OCI-LY1 (cell line): Measurements from ENCODE around the gene MTAP.

Source experiments
- H2AFZ ChIP-seq: fragments of 200-600 bp; sonication (generic), shearing (Covaris generic); 2 replicates; pipeline ENCODE4 v1.6.0; 2014; ENCODE audit warnings: antibody characterized with exemption, mild to moderate bottlenecking, low read length
- H3F3A ChIP-seq: fragments of 200-600 bp; sonication (generic), shearing (Covaris generic); 2 replicates; pipeline ENCODE4 v1.6.0; 2014; ENCODE audit warnings: mild to moderate bottlenecking, antibody characterized with exemption, low read length, moderate library complexity; ENCODE audit not compliant: insufficient read depth
- H3K27ac ChIP-seq: fragments of 200-600 bp; sonication (generic); 2 replicates; pipeline ENCODE4 v1.5.1; 2014; ENCODE audit warnings: low read length, mixed run types, mild to moderate bottlenecking, low read depth; ENCODE audit not compliant: poor library complexity, severe bottlenecking
- H3K27me3 ChIP-seq: fragments of 200-600 bp; sonication (generic); 2 replicates; pipeline ENCODE4 v1.6.0; 2014; ENCODE audit warnings: antibody characterized with exemption, mild to moderate bottlenecking, low read length, moderate library complexity; ENCODE audit not compliant: insufficient read depth
- H3K36me3 ChIP-seq: fragments of 200-600 bp; sonication (generic); 2 replicates; pipeline ENCODE4 v1.6.1; 2014; ENCODE audit warnings: mild to moderate bottlenecking, antibody characterized with exemption, low read length, moderate library complexity, mixed read lengths; ENCODE audit not compliant: insufficient read depth
- H3K4me1 ChIP-seq: fragments of 200-600 bp; sonication (generic); 2 replicates; pipeline ENCODE4 v1.5.1; 2014; ENCODE audit warnings: mild to moderate bottlenecking, low read length, moderate library complexity; ENCODE audit not compliant: insufficient read depth, severe bottlenecking
- H3K4me2 ChIP-seq: fragments of 200-600 bp; sonication (generic), shearing (Covaris generic); 2 replicates; pipeline ENCODE4 v1.6.1; 2014; ENCODE audit warnings: low read length
- H3K4me3 ChIP-seq: fragments of 200-600 bp; sonication (generic); 2 replicates; pipeline ENCODE4 v1.5.1; 2014; ENCODE audit warnings: low read length, low read depth, mild to moderate bottlenecking, mixed read lengths; ENCODE audit not compliant: poor library complexity, severe bottlenecking
- H3K79me2 ChIP-seq: fragments of 200-600 bp; shearing (Covaris generic); 2 replicates; pipeline ENCODE4 v1.6.1; 2016; ENCODE audit warnings: mixed run types, low read length, mixed read lengths; ENCODE audit not compliant: insufficient read depth
- H3K9ac ChIP-seq: fragments of 200-600 bp; sonication (generic), shearing (Covaris generic); 2 replicates; pipeline ENCODE4 v1.6.1; 2014; ENCODE audit warnings: mild to moderate bottlenecking, low read length, mixed read lengths
- H3K9me2 ChIP-seq: fragments of 200-600 bp; sonication (generic), shearing (Covaris generic); 2 replicates; pipeline ENCODE4 v1.6.1; 2014; ENCODE audit warnings: low read depth, mild to moderate bottlenecking, low read length, mixed read lengths
- H3K9me3 ChIP-seq: fragments of 200-600 bp; shearing (Covaris generic); 2 replicates; pipeline ENCODE4 v1.6.1; 2014; ENCODE audit warnings: low read length, mixed read lengths
- H4K20me1 ChIP-seq: fragments of 200-600 bp; sonication (generic), shearing (Covaris generic); 2 replicates; pipeline ENCODE4 v1.6.0; 2016; ENCODE audit warnings: mild to moderate bottlenecking, low read length; ENCODE audit not compliant: insufficient read depth
- CTCF ChIP-seq: fragments of 200-600 bp; sonication (generic), shearing (Covaris generic); IDR thresholded peaks from 2 replicates; pipeline ENCODE4 v1.5.1; 2017; ENCODE audit warnings: mild to moderate bottlenecking, antibody characterized with exemption, low read length, moderate library complexity, mixed read lengths
- EZH2 ChIP-seq: fragments of 200-600 bp; sonication (generic), shearing (Covaris generic); IDR thresholded peaks from 2 replicates; pipeline ENCODE4 v1.8.0; 2017; ENCODE audit warnings: borderline replicate concordance, mixed run types, mild to moderate bottlenecking, antibody characterized with exemption, low read length, moderate library complexity, mixed read lengths

Gene MTAP

GRCh38 chr9:21777701-21778100 is 24.7 kb upstream of the MTAP start:
- Histone ChIP-seq H3K9ac (no peak overlapping the region), H3K4me3 (no peak overlapping the region), H3K27ac (no peak overlapping the region), H3K9me2 (no peaks in the 10 kb centered on the region), H3K36me3 (no peaks in the 10 kb centered on the region), H3K27me3 (no peaks in the 10 kb centered on the region), H3K9me3 (no peaks in the 10 kb centered on the region), H2AFZ (no peak overlapping the region), H3K4me2 (no peak overlapping the region), H4K20me1 (no peaks in the 10 kb centered on the region), H3K79me2 (no peaks in the 10 kb centered on the region), H3F3A (no peaks in the 10 kb centered on the region), H3K4me1 (no peaks in the 10 kb centered on the region)
- TF ChIP-seq CTCF (no peak), EZH2 (no peak)

- Histone ChIP-seq H3K27ac (no peak overlapping the region), H3K9ac (no peak overlapping the region), H2AFZ (no peak overlapping the region), H3K4me2 (no peak overlapping the region), H3K27me3 (no peaks in the 10 kb centered on the region), H3K4me3 (no peak overlapping the region), H3F3A (no peaks in the 10 kb centered on the region), H3K9me2 (no peaks in the 10 kb centered on the region), H3K79me2 (no peaks in the 10 kb centered on the region), H3K9me3 (no peaks in the 10 kb centered on the region), H3K4me1 (no peaks in the 10 kb centered on the region), H4K20me1 (no peaks in the 10 kb centered on the region), H3K36me3 (no peaks in the 10 kb centered on the region)
- TF ChIP-seq EZH2 = no peak
These were observed 24.1 kb upstream of the MTAP start for GRCh38 chr9:21778304-21778703.

- Histone ChIP-seq H3K9me2 (no peaks in the 10 kb centered on the region), H4K20me1 (no peaks in the 10 kb centered on the region), H2AFZ (no peak overlapping the region), H3K9me3 (no peaks in the 10 kb centered on the region), H3K4me1 (no peaks in the 10 kb centered on the region), H3K4me3 (no peak overlapping the region), H3K27me3 (no peaks in the 10 kb centered on the region), H3K36me3 (no peaks in the 10 kb centered on the region), H3K9ac (no peak overlapping the region), H3K4me2 (no peak overlapping the region), H3K27ac (no peak overlapping the region), H3F3A (no peaks in the 10 kb centered on the region), H3K79me2 (no peaks in the 10 kb centered on the region)
- TF ChIP-seq EZH2 (no peak), CTCF (no peak)
These were observed 23.0 kb upstream of the MTAP start for GRCh38 chr9:21779397-21779796.

GRCh38 chr9:21781656-21782055 is 20.8 kb upstream of the MTAP start:
- no peaks in the 10 kb centered on the region for H3K9me3 ChIP-seq
- TF ChIP-seq CTCF = no peak
- TF ChIP-seq EZH2 = no peak
- no peak overlapping the region for H3K9ac ChIP-seq
- H3K36me3 ChIP-seq = no peaks in the 10 kb centered on the region
- H2AFZ ChIP-seq = no peak overlapping the region
- no peak overlapping the region for H3K4me3 ChIP-seq
- H3K4me2 ChIP-seq = no peak overlapping the region
- no peaks in the 10 kb centered on the region for H3K4me1 ChIP-seq
- no peaks in the 10 kb centered on the region for H3K79me2 ChIP-seq
- H3K27ac ChIP-seq = no peak overlapping the region
- H3F3A ChIP-seq = no peaks in the 10 kb centered on the region
- H3K9me2 ChIP-seq = no peaks in the 10 kb centered on the region
- H3K27me3 ChIP-seq = no peaks in the 10 kb centered on the region
- no peaks in the 10 kb centered on the region for H4K20me1 ChIP-seq
